Stimulated activated CD4-positive, alpha-beta T cell treated with anti-CD3 and anti-CD28 coated beads, Interleukin-2, amount 100 ng/mL, for 48 hours (primary cell): ENCODE data around the gene EIF1.

Experiments
- DNase-seq, 2 donors: peaks; one replicate each; pipeline ENCODE4 v3.0.0-alpha.2; 2020

The EIF1 gene

DNA sequence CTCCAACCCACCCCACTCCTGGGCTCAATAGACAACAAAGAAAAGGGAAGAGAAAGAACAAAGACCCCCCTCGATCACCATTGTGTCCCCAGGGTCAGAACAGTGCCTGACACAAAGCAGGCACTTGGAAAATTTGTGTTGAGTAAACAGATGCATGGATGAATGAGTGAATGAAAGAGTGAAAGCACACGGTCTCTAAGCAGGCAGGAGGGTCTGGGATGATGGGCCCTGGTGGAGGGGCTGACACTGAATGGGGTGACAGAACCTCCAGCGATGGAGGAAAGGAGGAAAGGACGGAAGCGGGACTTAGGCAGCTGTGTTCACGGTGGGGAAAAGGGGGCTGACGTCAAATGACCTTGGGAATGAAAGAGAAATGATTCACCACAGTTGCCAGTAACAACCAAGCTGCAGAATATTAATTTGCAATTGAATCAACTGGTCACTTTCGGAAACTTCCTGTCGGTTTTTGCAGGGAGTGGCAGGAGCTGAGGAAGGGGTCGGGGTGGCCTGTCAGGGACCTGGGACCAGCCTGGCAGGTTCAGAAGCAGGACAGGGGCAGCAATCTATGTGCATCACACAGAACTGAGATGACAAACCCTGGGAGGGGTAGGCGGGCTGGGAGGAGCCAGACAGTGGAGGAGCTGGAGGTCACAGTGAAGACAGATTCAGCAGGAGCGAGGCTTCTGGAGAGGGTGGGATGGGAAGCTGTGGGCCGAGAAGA is 16.7 kb downstream of the EIF1 start:
- DNase-seq, result no peak

GRCh38 chr17:41707803-41708669 is 19.4 kb downstream of the EIF1 start:
- no peak for DNase-seq

DNA sequence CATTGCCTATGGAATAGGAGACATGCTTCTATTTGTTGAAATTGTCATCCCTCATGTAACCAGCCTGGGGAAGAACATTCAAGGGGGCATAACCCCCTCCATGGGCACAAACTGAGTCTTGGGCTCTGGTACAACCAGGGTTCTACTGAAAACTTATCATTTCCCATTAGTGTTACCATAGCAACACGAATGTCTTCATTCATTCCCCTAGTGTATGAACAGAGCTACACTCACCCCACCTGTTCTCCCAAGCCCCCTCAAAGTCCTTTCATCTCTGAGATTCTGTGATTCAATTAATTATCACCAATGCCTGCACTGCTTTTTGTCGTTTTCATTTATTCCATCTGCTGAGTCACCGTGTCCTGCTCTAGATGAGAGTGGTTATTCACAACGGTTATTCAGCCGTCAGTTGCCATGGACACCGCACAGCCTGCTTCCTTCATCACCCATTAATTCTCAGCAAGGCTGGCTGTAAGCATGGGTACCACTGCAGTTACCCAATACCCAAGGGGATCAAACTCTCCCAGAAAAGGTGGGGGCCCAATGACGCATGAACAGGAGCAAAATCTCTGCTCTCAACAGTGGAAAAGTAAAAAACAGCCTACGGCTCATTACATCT is 21.9 kb downstream of the EIF1 start:
- no peak for DNase-seq

GRCh38 chr17:41711669-41712400 is 23.1 kb downstream of the EIF1 start, which contains the start of gene GAST:
GAST (plus strand) TSS chr17:41712331; CDS start chr17:41715437, 3,106 bp downstream.
- no peak for DNase-seq

GRCh38 chr17:41717408-41718286 is 29.0 kb downstream of the EIF1 start:
- no peak for DNase-seq

GRCh38 chr17:41718287-41718645 is 29.6 kb downstream of the EIF1 start:
- no peak for DNase-seq

GRCh38 chr17:41722231-41722630 is 33.5 kb downstream of the EIF1 start:
- DNase-seq, result no peak

DNA sequence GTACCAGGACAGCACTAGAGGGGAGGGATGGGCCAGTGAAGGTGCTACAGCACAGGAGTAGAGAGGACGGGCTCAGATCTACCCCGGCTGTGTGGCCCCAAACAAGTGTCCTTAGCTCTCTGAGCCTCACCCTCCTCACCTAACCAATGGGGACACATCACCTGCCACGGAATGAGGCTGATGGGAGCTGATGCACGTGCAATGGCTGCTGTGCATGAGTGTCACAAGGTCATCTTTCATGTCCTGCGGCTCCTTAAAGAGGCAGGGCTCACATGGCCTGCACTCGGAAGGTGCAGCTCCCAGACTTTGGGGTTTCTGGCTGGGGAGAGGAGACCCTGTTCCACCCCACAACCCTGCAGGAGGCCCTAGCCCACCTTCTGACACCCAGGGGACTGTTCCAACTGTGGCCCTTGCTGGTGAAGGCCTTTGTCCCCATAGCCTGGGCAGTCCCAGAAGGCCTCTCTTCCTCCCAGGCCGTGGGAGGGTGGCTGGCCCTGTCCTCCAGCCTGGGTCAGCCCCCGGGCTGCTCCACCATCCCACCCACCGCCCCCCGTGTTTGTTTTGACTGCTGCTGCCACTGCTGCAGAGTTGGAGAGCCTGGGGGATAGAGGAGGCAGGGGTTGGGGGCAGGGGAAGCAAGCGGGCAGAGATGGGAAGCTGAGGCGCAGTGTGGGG is 35.3 kb downstream of the EIF1 start:
- no peak for DNase-seq

- DNase-seq, result no peak
Observed at GRCh38 chr17:41724476-41725050, 35.9 kb downstream of the EIF1 start.

DNA sequence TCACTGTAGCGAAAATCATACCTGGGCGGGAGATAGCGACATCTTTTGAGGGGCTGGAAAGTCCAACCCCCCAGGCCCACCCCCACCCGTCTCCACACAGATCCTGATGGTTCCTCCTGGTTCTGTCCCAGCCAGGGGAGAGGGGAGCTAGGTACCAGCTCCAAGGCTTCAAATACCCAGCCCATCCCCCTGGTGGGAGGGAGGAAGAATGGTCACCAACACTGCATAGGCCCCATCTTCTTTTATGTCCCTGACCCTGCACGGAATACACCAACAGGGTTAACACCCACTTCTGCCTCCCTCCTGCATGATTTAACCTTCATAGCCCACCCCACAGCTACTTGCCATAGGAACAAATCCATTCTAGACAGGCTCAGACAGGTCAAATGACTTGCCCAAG is 36.4 kb downstream of the EIF1 start:
- DNase-seq, result no peak

DNA sequence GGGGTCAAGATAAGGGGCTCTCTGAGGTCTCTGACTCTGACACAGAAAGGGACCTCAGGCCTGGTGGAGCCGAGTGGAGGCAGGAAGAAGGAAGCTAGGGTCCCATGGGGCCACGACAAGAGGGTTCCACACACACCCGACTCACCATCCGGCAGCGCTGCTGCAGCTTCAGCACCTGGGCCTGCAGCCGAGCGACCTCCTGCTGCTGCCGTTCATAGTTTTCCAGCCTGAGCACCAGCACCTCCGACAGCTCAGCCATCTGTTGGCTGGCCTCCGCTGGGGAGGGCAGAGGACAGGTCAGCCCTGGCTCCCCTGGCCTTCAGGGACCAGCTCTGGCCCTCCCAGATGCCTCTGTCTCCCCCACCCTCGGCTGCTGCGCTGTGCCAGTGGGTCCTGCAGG is 39.4 kb downstream of the EIF1 start:
- no peak for DNase-seq

- DNase-seq, result no peak
Observed at GRCh38 chr17:41730479-41730878, 41.8 kb downstream of the EIF1 start.

DNA sequence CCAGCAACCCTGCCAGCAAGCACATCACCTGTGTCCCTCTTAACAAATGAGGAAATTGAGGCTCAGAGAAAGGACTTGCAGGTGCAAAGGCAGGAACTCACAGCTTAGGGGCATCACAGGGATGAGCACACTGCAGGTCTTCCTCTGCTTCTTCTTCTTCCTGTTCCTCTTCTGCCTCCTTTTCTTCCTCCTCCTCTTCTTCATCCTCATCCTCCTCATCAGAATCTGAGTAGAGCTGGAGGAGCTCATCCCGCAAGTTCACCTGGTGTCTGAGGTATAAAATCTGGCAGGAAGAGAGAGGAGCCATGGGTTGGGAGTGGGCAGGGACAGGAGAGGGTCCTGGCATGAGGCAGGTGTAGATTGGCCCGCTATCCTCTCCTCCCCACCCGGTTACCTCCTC is 43.2 kb downstream of the EIF1 start:
- DNase-seq, result no peak

- no peak for DNase-seq
Observed at GRCh38 chr17:41733348-41734138, 44.9 kb downstream of the EIF1 start.

DNA sequence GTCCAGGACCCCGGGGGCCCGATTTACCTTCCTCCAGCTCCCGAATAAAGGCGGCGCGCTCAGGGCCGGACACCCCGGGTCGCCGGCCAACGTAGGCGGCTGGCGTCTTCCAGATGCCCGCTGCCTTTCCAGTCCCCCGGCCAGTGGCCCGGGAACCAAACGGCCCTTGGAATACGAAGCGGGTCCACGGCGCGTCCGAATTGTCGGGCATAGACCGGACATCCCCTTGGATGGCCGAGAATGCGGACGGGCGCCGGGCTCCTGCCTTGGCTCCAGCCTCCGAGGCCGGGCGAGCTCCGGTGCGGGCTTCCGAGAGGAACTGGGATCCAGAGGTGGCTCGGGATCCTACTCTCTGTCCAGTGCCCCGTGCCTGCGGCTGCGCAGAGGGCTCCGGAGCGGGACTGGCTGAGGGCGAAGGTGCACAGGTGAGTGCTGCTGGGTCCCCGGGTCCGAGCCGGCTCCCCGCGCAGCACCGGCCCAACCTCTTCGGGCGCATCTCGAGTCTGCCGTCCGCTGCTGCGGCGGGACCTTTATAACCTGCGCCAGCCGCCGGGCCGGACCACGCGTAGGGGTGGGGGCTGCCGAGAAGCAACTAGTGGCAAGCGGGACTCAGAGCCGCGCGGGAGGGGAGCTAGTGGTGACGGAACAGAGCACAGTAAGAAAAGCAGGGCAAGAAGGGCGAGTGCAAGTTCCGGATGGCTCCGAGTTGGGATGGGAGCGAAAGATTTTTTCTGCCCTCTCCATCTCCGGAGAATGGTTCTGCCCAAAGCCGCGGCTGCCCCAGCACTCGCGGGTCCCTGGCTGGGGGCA is 45.7 kb downstream of the EIF1 start, which contains the start of gene HAP1:
Gene HAP1 (minus strand): TSS at position 505 of the 810 bp plus-strand sequence. CDS start 9 bp downstream, at position 496.
- peak in 1 of 2 donors; percentile 30 for DNase-seq

DNA sequence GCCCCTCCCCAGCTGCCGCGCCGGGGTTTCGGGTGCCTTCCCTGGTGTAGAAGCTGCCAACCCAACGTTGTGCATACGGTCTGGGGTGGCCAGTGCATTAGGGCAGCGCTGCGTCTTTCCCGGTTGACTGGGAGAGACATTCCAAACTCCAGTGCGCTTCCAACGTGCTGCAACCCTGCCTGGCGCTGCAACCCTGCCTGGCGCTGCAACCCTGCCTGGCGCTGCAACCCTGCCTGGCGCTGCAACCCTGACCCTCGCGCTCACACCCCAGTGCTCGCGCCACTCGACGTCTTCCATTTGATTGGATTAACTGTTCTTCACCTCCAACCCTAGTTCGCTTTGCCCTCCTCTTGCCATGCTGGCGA is 46.2 kb downstream of the EIF1 start:
- no peak for DNase-seq

DNA sequence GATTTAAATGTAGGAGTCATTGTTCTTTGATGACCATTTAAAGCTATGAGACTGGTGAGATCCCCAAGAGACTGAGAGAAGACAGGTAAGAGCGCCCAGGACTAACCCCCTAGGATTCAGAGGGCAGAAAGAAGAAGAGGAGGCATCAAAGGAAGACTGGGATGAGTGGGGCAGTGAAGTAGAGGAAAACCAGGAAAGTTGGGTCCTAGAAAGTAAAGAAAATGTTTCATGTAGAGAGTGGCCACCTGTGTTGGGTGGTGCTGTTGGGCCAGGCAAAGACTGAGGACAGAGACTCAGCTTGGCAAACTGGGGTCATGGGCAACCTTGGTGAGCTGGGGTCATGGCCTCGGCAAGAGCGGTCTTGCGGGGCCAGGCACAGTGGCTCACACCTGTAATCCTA is 47.1 kb downstream of the EIF1 start:
- no peak for DNase-seq

- DNase-seq, result no peak
Observed at GRCh38 chr17:41736983-41737679, 48.4 kb downstream of the EIF1 start.

- no peak for DNase-seq
Observed at GRCh38 chr17:41737680-41738023, 49.0 kb downstream of the EIF1 start.
